ENCODE measurements around the gene ECT2L.

DNA sequence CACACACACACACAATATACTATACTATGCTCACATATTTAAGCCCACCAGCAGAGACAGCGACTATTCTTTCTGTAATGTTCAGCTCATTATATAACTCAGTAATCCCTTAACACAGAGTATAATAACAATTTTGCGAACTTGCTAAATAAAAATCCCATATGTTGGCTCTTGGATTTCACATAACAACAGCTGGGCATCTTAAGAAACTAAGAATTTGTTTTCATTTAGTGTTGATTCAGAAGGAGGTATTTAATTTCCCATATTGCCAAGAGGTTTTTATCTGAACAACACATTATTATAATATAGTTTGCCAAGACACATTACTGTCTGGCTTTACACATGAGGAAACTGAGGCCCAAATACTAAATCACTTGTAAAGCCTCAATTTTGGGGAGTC is 7.4 kb downstream of the ECT2L start:
- TF ChIP-seq, protein P1, sequence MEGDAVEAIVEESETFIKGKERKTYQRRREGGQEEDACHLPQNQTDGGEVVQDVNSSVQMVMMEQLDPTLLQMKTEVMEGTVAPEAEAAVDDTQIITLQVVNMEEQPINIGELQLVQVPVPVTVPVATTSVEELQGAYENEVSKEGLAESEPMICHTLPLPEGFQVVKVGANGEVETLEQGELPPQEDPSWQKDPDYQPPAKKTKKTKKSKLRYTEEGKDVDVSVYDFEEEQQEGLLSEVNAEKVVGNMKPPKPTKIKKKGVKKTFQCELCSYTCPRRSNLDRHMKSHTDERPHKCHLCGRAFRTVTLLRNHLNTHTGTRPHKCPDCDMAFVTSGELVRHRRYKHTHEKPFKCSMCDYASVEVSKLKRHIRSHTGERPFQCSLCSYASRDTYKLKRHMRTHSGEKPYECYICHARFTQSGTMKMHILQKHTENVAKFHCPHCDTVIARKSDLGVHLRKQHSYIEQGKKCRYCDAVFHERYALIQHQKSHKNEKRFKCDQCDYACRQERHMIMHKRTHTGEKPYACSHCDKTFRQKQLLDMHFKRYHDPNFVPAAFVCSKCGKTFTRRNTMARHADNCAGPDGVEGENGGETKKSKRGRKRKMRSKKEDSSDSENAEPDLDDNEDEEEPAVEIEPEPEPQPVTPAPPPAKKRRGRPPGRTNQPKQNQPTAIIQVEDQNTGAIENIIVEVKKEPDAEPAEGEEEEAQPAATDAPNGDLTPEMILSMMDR (IDR thresholded peaks at IDR 0.05; ENCODE audit: insufficient read depth, low read length, poor library complexity, severe bottlenecking), result no peak
- no peak for TF ChIP-seq EZH2phosphoT487 (conservative IDR thresholded peaks at IDR 0.05; ENCODE audit: low read length)
